ENCODE data around the gene RAD9A. TPM values are rescaled to one million over a fixed set of nuclear protein-coding genes. Genes with fewer than 3 reads are reported as not detected.

Gene RAD9A
- polyA plus RNA-seq, 2 donors, result 17.5 to 26.2 TPM

DNA sequence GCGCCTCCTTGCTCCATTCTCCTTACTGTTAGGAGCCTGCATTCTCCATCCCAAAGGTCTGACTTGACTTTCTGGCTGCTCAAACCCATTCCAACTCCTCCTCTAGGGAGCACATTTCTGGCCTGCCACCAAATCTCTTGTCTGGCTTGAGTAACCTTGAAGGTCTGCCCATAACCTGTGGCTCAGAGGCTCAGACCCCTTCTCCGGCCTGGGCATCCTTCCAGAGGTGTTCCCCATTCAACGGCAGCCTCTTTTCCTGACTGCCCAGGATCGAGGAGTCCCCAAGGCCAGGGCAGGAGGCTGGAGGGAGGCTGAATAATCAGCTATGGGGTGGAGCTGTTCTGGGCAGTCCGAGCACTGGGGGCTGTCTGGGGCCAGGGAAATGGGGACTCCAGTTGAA lies 2.2 kb downstream of the RAD9A start:
- no peak overlapping the region for H3K4me3 ChIP-seq (ENCODE audit: low read depth in 1 of 2, low read length in 2 of 2)
- H3K9me3 ChIP-seq (ENCODE audit: control insufficient read depth in 2 of 2, insufficient read depth in 1 of 2, low read depth in 1 of 2, low read length in 1 of 2), result no peaks in the 10 kb centered on the region
- H3K4me1 ChIP-seq (ENCODE audit: control insufficient read depth in 2 of 2, insufficient read depth in 2 of 2, low read length in 1 of 2), result peaks cover 0 to 12% of the 10 kb centered on the region in 2 donors
- H3K36me3 ChIP-seq (ENCODE audit: control insufficient read depth in 2 of 2, insufficient read depth in 2 of 2, low read length in 1 of 2), result peaks cover 12 to 35% of the 10 kb centered on the region in 2 donors
- 80 to 87% methylated on average over 5 of the region's 5 CpGs for WGBS, 2 donors
- no peaks in the 10 kb centered on the region for H3K27me3 ChIP-seq (ENCODE audit: control insufficient read depth in 1 of 2, insufficient read depth in 2 of 2, low read length in 2 of 2)
- H3K27ac ChIP-seq (ENCODE audit: low read depth in 2 of 2, low read length in 1 of 2), result no peak overlapping the region

DNA sequence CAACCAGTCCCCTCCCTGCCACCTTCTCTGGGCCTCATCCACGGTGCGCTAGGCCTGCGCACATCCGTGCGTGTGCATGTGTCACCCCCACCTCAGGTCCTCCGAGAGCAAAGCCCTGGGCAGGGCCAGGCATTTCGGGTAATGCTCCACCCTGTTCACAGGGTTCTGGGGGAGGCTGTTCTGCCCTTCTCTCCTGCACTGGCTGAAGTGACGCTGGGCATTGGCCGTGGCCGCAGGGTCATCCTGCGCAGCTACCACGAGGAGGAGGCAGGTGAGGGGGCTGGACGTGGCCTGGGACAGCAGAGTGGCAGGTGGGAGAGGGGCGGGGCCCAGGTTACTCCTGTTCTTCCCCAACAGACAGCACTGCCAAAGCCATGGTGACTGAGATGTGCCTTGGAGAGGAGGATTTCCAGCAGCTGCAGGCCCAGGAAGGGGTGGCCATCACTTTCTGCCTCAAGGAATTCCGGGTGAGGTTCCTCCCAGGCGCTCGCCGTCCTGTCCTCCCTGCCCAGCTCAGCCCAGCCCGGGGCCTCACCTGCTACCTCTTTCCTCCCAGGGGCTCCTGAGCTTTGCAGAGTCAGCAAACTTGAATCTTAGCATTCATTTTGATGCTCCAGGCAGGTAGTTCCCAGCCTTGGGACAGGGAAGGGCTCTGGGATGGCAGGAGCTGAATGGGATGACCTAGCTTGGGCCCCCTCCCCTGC lies 3.9 kb downstream of the RAD9A start:
- H3K4me3 ChIP-seq (ENCODE audit: low read depth in 1 of 2, low read length in 2 of 2), result no peak overlapping the region
- no peaks in the 10 kb centered on the region for H3K9me3 ChIP-seq (ENCODE audit: control insufficient read depth in 2 of 2, insufficient read depth in 1 of 2, low read depth in 1 of 2, low read length in 1 of 2)
- no peak overlapping the region for H3K27ac ChIP-seq (ENCODE audit: low read depth in 2 of 2, low read length in 1 of 2)
- 76 to 81% methylated on average over 19 of the region's 19 CpGs for WGBS, 2 donors
- peaks cover 15 to 44% of the 10 kb centered on the region in 2 donors for H3K36me3 ChIP-seq (ENCODE audit: control insufficient read depth in 2 of 2, insufficient read depth in 2 of 2, low read length in 1 of 2)
- peaks cover 0 to 23% of the 10 kb centered on the region in 2 donors for H3K4me1 ChIP-seq (ENCODE audit: control insufficient read depth in 2 of 2, insufficient read depth in 2 of 2, low read length in 1 of 2)
- H3K27me3 ChIP-seq (ENCODE audit: control insufficient read depth in 1 of 2, insufficient read depth in 2 of 2, low read length in 2 of 2), result no peaks in the 10 kb centered on the region

DNA sequence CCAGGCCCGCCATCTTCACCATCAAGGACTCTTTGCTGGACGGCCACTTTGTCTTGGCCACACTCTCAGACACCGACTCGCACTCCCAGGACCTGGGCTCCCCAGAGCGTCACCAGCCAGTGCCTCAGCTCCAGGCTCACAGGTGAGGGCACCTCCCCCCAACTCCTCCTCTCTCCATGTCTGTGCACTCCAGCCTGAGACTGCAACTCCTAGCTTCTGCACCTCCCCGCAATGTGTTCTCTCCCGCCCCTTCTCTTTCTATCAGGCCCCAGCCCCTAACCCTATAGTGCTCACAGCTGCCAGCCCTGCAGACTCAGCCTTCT lies 4.4 kb downstream of the RAD9A start:
- 91 to 99% methylated on average over 6 to 7 of the region's 7 CpGs for WGBS, 2 donors
- Histone ChIP-seq H3K27ac (ENCODE audit: low read depth in 2 of 2, low read length in 1 of 2) (no peak overlapping the region), H3K4me1 (ENCODE audit: control insufficient read depth in 2 of 2, insufficient read depth in 2 of 2, low read length in 1 of 2) (peaks cover 0 to 24% of the 10 kb centered on the region in 2 donors), H3K4me3 (ENCODE audit: low read depth in 1 of 2, low read length in 2 of 2) (no peak overlapping the region), H3K9me3 (ENCODE audit: control insufficient read depth in 2 of 2, insufficient read depth in 1 of 2, low read depth in 1 of 2, low read length in 1 of 2) (no peaks in the 10 kb centered on the region), H3K27me3 (ENCODE audit: control insufficient read depth in 1 of 2, insufficient read depth in 2 of 2, low read length in 2 of 2) (no peaks in the 10 kb centered on the region), H3K36me3 (ENCODE audit: control insufficient read depth in 2 of 2, insufficient read depth in 2 of 2, low read length in 1 of 2) (peaks cover 15 to 44% of the 10 kb centered on the region in 2 donors)

DNA sequence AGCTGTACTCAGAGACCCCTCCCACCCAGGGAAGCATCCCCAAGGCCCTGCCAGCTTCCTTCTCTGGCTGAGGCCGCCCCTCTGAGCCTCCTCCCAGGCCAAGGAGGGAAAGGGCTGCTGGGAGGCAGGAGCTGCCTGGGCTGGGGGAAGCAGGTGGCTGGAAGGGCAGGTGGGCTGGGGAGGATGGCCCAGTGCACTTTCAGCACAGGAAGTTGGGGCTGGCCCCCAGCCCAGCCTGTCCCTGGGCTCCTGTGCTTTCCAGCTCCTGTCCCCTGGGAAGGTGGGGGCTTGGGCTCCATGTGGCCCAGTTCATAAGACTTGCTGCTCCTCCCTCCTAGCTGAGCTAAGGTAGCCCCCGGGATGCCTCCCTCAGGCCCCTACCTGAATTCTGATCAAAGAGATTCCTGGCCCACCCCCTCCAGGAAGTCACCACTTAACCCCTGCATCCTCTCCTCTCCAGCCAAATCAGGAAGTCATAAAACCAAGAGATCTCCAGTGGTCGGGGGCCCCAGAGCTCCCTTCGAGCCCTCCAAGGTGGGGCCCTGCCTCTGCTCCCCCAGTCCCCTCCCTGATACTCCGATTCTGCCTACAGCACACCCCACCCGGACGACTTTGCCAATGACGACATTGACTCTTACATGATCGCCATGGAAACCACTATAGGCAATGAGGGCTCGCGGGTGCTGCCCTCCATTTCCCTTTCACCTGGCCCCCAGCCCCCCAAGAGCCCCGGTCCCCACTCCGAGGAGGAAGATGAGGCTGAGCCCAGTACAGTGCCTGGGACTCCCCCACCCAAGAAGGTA lies 5.0 kb downstream of the RAD9A start:
- Histone ChIP-seq H3K4me3 (ENCODE audit: low read depth in 1 of 2, low read length in 2 of 2) (no peak overlapping the region), H3K27me3 (ENCODE audit: control insufficient read depth in 1 of 2, insufficient read depth in 2 of 2, low read length in 2 of 2) (no peaks in the 10 kb centered on the region), H3K4me1 (ENCODE audit: control insufficient read depth in 2 of 2, insufficient read depth in 2 of 2, low read length in 1 of 2) (peaks cover 0 to 24% of the 10 kb centered on the region in 2 donors), H3K27ac (ENCODE audit: low read depth in 2 of 2, low read length in 1 of 2) (no peak overlapping the region), H3K36me3 (ENCODE audit: control insufficient read depth in 2 of 2, insufficient read depth in 2 of 2, low read length in 1 of 2) (peaks cover 15 to 44% of the 10 kb centered on the region in 2 donors), H3K9me3 (ENCODE audit: control insufficient read depth in 2 of 2, insufficient read depth in 1 of 2, low read depth in 1 of 2, low read length in 1 of 2) (no peaks in the 10 kb centered on the region)
- WGBS, 2 donors, result 53 to 59% methylated on average over 13 of the region's 13 CpGs

DNA sequence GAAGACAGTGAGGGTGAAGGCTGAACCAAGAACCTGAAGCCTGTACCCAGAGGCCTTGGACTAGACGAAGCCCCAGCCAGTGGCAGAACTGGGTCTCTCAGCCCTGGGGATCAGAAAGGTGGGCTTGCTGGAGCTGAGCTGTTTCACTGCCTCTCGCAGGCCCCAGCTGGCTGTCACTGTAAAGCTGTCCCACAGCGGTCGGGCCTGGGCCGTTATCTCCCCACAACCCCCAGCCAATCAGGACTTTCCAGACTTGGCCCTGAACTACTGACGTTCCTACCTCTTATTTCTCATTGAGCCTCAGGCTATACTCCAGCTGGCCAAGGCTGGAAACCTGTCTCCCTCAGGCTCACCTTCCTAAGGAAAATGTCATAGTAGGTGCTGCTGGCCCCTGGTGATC lies 5.8 kb downstream of the RAD9A start:
- no peak overlapping the region for H3K4me3 ChIP-seq (ENCODE audit: low read depth in 1 of 2, low read length in 2 of 2)
- peaks cover 0 to 21% of the 10 kb centered on the region in 2 donors for H3K4me1 ChIP-seq (ENCODE audit: control insufficient read depth in 2 of 2, insufficient read depth in 2 of 2, low read length in 1 of 2)
- H3K9me3 ChIP-seq (ENCODE audit: control insufficient read depth in 2 of 2, insufficient read depth in 1 of 2, low read depth in 1 of 2, low read length in 1 of 2), result no peaks in the 10 kb centered on the region
- H3K27me3 ChIP-seq (ENCODE audit: control insufficient read depth in 1 of 2, insufficient read depth in 2 of 2, low read length in 2 of 2), result no peaks in the 10 kb centered on the region
- 71 to 78% methylated on average over 6 of the region's 6 CpGs for WGBS, 2 donors
- peaks cover 15 to 44% of the 10 kb centered on the region in 2 donors for H3K36me3 ChIP-seq (ENCODE audit: control insufficient read depth in 2 of 2, insufficient read depth in 2 of 2, low read length in 1 of 2)
- H3K27ac ChIP-seq (ENCODE audit: low read depth in 2 of 2, low read length in 1 of 2), result no peak overlapping the region

DNA sequence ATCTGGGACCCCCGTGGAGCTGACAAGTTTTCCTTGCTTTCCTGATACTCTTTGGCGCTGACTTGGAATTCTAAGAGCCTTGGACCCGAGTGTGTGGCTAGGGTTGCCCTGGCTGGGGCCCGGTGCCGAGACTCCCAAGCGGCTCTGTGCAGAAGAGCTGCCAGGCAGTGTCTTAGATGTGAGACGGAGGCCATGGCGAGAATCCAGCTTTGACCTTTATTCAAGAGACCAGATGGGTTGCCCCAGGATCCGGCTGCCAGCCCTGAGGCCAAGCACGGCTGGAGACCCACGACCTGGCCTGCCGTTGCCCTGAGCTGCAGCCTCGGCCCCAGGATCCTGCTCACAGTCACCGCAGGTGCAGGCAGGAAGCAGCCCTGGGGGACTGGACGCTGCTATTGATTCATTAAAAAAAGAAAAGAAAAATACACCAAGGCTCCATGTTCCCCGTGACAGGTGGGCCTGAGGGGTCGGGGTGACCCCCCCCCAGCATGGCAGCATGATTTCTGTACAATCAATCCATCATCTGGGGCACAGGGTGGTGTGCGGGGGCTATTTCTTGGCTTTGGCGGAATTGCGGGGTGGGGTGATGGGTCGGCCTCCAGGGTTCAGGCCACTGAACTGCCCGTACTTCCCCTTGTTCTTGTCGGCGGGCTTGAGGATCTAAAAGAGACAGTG lies 6.3 kb downstream of the RAD9A start:
- Histone ChIP-seq H3K9me3 (ENCODE audit: control insufficient read depth in 2 of 2, insufficient read depth in 1 of 2, low read depth in 1 of 2, low read length in 1 of 2) (no peaks in the 10 kb centered on the region), H3K4me1 (ENCODE audit: control insufficient read depth in 2 of 2, insufficient read depth in 2 of 2, low read length in 1 of 2) (peaks cover 0 to 18% of the 10 kb centered on the region in 2 donors), H3K36me3 (ENCODE audit: control insufficient read depth in 2 of 2, insufficient read depth in 2 of 2, low read length in 1 of 2) (peaks cover 15 to 44% of the 10 kb centered on the region in 2 donors), H3K27me3 (ENCODE audit: control insufficient read depth in 1 of 2, insufficient read depth in 2 of 2, low read length in 2 of 2) (no peaks in the 10 kb centered on the region), H3K4me3 (ENCODE audit: low read depth in 1 of 2, low read length in 2 of 2) (no peak overlapping the region), H3K27ac (ENCODE audit: low read depth in 2 of 2, low read length in 1 of 2) (no peak overlapping the region)
- 79 to 80% methylated on average over 24 of the region's 24 CpGs for WGBS, 2 donors

DNA sequence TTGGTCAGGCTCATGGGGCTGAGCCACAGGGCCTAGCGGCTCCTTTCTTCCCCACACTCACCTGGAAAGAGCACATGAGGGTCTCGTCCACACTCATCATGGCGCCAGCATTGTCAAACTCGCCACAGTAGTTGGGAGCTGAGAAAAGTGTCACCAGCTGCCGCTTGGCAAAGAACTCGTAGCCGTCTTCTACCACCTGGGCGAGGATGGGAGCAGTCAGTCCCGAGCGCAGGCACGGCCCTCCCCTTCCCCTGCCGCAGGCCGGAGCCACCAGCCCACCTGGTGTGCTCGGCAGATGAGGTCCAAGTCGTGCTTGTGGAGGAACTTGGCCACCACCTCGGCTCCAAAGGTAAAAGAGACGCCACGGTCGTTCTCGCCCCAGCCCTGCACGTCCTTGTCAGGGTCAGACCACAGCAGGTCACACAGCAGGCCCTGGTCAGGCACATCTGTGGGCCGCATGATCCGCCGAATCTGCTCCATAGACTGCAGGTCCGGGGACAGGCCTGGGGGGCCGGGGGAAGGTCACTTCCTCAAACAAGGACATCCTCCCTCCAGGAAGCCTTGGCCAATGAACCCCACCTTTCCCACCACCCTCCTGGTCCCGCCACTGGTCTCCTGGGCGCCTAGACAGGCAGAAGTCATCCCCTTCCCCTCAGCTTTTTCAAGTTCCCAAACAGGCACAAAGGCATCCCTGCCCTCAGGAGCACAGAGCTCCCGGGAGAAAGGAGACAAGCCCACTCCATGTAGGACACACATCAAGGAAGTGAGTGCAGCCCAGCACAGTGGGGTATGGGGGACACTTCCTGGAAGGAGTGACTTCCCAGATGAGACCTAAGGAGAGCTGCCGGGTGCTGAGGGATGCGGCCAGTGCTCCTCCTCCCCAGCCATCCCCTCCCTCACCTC lies 7.1 kb downstream of the RAD9A start:
- Histone ChIP-seq H3K4me3 (ENCODE audit: low read depth in 1 of 2, low read length in 2 of 2) (no peak overlapping the region), H3K27ac (ENCODE audit: low read depth in 2 of 2, low read length in 1 of 2) (peak overlapping the region in 1 of 2 donors; percentile 26), H3K36me3 (ENCODE audit: control insufficient read depth in 2 of 2, insufficient read depth in 2 of 2, low read length in 1 of 2) (peaks cover 15 to 40% of the 10 kb centered on the region in 2 donors), H3K27me3 (ENCODE audit: control insufficient read depth in 1 of 2, insufficient read depth in 2 of 2, low read length in 2 of 2) (no peaks in the 10 kb centered on the region), H3K9me3 (ENCODE audit: control insufficient read depth in 2 of 2, insufficient read depth in 1 of 2, low read depth in 1 of 2, low read length in 1 of 2) (no peaks in the 10 kb centered on the region), H3K4me1 (ENCODE audit: control insufficient read depth in 2 of 2, insufficient read depth in 2 of 2, low read length in 1 of 2) (peaks cover 0 to 13% of the 10 kb centered on the region in 2 donors)
- 82 to 84% methylated on average over 30 to 31 of the region's 31 CpGs for WGBS, 2 donors

DNA sequence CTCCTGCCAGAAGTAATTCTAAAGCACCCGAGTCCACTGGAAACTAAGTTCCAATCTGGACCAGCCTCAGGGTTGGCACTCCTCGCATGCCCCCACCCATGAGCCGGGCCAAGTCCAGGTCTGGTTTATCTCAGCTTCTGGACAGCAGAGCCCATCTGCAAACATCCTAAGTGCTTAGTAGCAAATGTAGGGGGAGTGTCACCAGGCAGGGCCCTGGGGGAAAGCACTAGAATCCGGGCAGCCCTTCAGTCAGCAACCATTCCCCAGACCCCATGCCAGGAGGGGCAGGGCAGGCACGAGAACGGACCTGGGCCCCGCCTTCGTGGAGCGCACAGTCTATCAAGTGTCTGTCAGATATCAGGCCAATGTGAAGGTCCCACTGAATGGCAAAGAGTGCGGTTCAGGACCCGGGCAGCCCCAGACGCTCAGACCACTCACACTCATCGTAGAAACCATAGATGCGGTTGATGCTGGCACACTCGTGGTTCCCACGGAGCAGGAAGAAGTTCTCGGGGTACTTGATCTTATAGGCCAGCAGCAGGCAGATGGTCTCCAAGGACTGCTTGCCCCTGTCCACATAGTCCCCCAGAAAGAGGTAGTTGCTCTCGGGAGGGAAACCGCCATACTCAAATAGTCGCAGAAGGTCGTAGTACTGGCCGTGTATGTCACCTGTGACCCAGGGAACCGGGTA lies 8.6 kb downstream of the RAD9A start:
- Histone ChIP-seq H3K36me3 (ENCODE audit: control insufficient read depth in 2 of 2, insufficient read depth in 2 of 2, low read length in 1 of 2) (peaks cover 15 to 34% of the 10 kb centered on the region in 2 donors), H3K4me1 (ENCODE audit: control insufficient read depth in 2 of 2, insufficient read depth in 2 of 2, low read length in 1 of 2) (peaks cover 0 to 13% of the 10 kb centered on the region in 2 donors), H3K4me3 (ENCODE audit: low read depth in 1 of 2, low read length in 2 of 2) (peak overlapping the region; percentile 78 to 93), H3K27me3 (ENCODE audit: control insufficient read depth in 1 of 2, insufficient read depth in 2 of 2, low read length in 2 of 2) (no peaks in the 10 kb centered on the region), H3K27ac (ENCODE audit: low read depth in 2 of 2, low read length in 1 of 2) (peak overlapping the region; percentile 94 to 96), H3K9me3 (ENCODE audit: control insufficient read depth in 2 of 2, insufficient read depth in 1 of 2, low read depth in 1 of 2, low read length in 1 of 2) (no peaks in the 10 kb centered on the region)
- WGBS, 2 donors, result 25 to 28% methylated on average over 23 of the region's 23 CpGs

Measured in esophagus (tissue), 2 donors.